ENCODE measurements around the gene ZNF407. TPM values are rescaled to one million over a fixed set of nuclear protein-coding genes. Genes with fewer than 3 reads are reported as not detected.

ZNF407 gene
- total and polyA plus RNA-seq, 12 donors, result 2.5 to 14.9 (median 12.7) TPM

- DNase-seq (no peak), ATAC-seq (no peak)
- Histone ChIP-seq H3K27me3 (no peaks in the 10 kb centered on the region), H3K9me3 (peaks cover 0 to 11% (median 0%) of the 10 kb centered on the region in 11 donors), H3K27ac (no peak overlapping the region), H3K4me3 (no peak overlapping the region), H3K4me1 (no peaks in the 10 kb centered on the region), H3K36me3 (no peaks in the 10 kb centered on the region)
- 97 to 98% methylated on average over 43 of the region's 43 CpGs for WGBS, 2 donors
- no peak for TF ChIP-seq CTCF (IDR thresholded peaks at IDR 0.05)
- intact Hi-C loops (cut with DNase I), result no loop called here
Observed at GRCh38 chr18:75087119-75088020, 489.7 kb downstream of the ZNF407 start.

GRCh38 chr18:75088021-75088506 is 490.4 kb downstream of the ZNF407 start:
- no peak for DNase-seq
- TF ChIP-seq CTCF (IDR thresholded peaks at IDR 0.05), result no peak
- Histone ChIP-seq H3K4me3 (no peak overlapping the region), H3K27me3 (no peaks in the 10 kb centered on the region), H3K36me3 (no peaks in the 10 kb centered on the region), H3K27ac (no peak overlapping the region), H3K4me1 (no peaks in the 10 kb centered on the region), H3K9me3 (peaks cover 0 to 11% (median 0%) of the 10 kb centered on the region in 11 donors)
- 87 to 93% methylated on average over 8 of the region's 8 CpGs for WGBS, 2 donors
- intact Hi-C loops (cut with DNase I), result no loop called here
- no peak for ATAC-seq

GRCh38 chr18:75088622-75089211 is 491.0 kb downstream of the ZNF407 start:
- no peak for TF ChIP-seq CTCF (IDR thresholded peaks at IDR 0.05)
- H3K27ac ChIP-seq, result no peak overlapping the region
- intact Hi-C loops (cut with DNase I), result no loop called here
- no peaks in the 10 kb centered on the region for H3K27me3 ChIP-seq
- WGBS, 2 donors, result 94 to 95% methylated on average over 20 of the region's 20 CpGs
- ATAC-seq, result peak in 1 of 8 donors; percentile 41
- H3K4me1 ChIP-seq, result no peaks in the 10 kb centered on the region
- H3K36me3 ChIP-seq, result no peaks in the 10 kb centered on the region
- peaks cover 0 to 11% (median 0%) of the 10 kb centered on the region in 11 donors for H3K9me3 ChIP-seq
- H3K4me3 ChIP-seq, result no peak overlapping the region
- DNase-seq, result no peak

DNA sequence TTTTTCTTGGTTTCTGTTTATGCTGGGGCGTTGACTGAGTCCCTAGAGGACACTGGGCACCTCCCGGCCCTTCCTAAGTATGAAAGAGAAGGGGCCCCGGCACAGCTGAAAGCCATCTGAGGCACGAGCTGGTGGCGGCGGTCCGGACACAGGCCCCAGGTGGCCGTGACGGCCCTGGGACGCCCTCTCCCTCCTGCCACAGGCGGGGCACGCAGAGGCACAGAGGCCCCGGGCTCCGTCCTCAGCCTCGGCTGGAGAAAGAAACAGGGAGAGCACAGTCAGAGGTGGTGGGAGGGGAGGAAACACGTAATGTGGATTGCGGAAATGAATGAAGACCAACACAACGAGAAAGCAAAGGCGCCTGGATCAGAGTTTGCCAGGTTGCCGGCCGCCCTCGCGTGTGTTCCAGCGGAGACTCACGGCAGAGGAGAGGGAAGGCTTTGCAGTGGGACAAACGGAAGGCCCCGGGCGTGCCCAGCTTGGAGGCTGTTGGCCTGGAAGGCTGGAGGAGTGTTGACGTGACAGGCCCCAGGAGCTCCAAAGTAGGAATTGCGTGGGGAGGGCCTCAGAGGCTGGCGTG is 492.2 kb downstream of the ZNF407 start:
- Histone ChIP-seq H3K9me3 (peaks cover 0 to 11% (median 0%) of the 10 kb centered on the region in 11 donors), H3K27me3 (no peaks in the 10 kb centered on the region), H3K36me3 (no peaks in the 10 kb centered on the region), H3K4me3 (no peak overlapping the region), H3K4me1 (no peaks in the 10 kb centered on the region), H3K27ac (no peak overlapping the region)
- 90 to 92% methylated on average over 31 of the region's 31 CpGs for WGBS, 2 donors
- intact Hi-C loops (cut with DNase I), result no loop called here
- DNase-seq, result no peak
- no peak for TF ChIP-seq CTCF (IDR thresholded peaks at IDR 0.05)
- no peak for ATAC-seq
